B cell (primary cell): ENCODE results near the gene TACR3.

ENCODE experiments used
- CTCF ChIP-seq: fragments of 200-600 bp; IDR thresholded peaks from one replicate; pipeline ENCODE4 v1.8.0; 2022; ENCODE audit warnings: antibody characterized with exemption, mild to moderate bottlenecking
- EZH2 ChIP-seq: IDR thresholded peaks from 2 replicates; pipeline ENCODE4 v1.6.1; 2012; ENCODE audit warnings: borderline replicate concordance, low read depth, mild to moderate bottlenecking, moderate library complexity, low read length; ENCODE audit not compliant: insufficient read depth, poor library complexity, severe bottlenecking

- no peak for TF ChIP-seq CTCF
- no peak for TF ChIP-seq EZH2
These were observed at the start of gene TACR3 for GRCh38 chr4:103719830-103720207.
